Stimulated activated CD4-positive, alpha-beta T cell treated with anti-CD3 and anti-CD28 coated beads, Interleukin-15, amount 100 ng/mL, for 1 hour (primary cell): ENCODE data around the gene TRDN.
"Not testable (repeated sequence)": the region's sequence is repeated elsewhere in the genome, so short reads cannot be mapped to it uniquely, and the experiment has no call there.

ENCODE experiments used
- DNase-seq, 2 donors: peaks; one replicate each; pipeline ENCODE4 v3.0.0-alpha.2; 2020; ENCODE audit warnings: low read depth in 1 of 2, low spot score in 1 of 2

Gene TRDN

GRCh38 chr6:123564361-123564760 lies 72.4 kb downstream of the TRDN start:
- no peak for DNase-seq

GRCh38 chr6:123562677-123563076 lies 74.1 kb downstream of the TRDN start:
- no peak for DNase-seq

DNA sequence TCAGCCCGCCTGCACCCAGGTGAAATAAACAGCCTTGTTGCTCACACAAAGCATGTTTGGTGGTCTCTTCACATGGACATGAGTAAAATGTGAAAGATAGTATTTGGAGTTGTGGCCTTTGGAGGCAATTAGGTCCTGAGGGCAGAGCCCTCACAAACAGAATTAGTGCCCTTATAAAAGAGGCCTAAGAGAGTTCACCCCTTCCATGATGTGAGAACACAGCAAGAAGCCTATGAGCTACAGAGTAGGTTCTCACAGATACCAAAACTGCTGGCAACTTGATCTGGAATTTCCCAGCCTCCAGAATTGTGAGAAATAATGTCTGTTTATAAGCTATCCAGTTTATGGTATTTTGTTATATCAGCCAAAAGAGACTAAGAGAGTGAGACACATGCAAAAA lies 74.5 kb downstream of the TRDN start:
- no peak for DNase-seq

- not testable (repeated sequence) for DNase-seq
Observed at GRCh38 chr6:123559816-123560215, 76.9 kb downstream of the TRDN start.

DNA sequence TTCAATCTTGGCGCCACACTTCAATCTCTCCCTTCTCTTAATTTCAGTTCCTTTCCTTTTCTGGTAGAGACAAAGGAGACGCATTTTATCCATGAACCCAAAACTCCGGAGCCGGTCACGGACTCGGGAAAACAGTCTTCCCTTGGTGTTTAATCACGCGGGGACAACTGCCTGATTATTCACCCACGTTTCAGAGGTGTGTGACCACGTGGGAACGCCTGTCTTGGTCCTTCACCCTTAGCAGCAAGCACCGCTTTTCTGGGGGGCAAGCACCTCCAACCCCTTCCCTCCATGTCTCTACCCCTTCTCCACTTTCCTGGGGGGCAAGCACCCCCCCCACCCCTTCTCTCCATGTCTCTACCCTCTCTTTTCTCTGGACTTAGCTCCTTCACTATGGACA lies 79.3 kb downstream of the TRDN start:
- DNase-seq, result not testable (repeated sequence)

GRCh38 chr6:123551939-123552707 lies 84.6 kb downstream of the TRDN start:
- DNase-seq, result no peak

- no peak for DNase-seq
Observed at GRCh38 chr6:123550052-123550617, 86.6 kb downstream of the TRDN start.

DNA sequence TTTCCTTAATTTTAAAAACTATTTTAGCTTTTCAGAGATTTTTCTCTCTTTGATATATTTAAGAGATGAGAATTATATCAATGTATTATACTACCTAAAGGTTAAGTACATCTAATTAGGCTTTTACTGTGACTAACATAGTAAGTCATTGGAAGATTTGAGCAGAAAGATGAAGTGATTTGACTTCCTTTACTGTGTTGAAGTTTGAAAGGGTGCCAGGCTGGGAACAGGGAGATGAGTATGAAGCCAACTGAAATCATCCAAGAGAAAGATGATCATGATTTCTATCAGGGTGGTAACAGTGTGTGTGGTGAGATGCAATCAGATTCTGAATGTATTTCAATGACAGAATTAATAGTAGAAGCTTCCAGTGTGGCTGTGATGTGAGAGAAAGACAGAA lies 87.3 kb downstream of the TRDN start:
- no peak for DNase-seq

DNA sequence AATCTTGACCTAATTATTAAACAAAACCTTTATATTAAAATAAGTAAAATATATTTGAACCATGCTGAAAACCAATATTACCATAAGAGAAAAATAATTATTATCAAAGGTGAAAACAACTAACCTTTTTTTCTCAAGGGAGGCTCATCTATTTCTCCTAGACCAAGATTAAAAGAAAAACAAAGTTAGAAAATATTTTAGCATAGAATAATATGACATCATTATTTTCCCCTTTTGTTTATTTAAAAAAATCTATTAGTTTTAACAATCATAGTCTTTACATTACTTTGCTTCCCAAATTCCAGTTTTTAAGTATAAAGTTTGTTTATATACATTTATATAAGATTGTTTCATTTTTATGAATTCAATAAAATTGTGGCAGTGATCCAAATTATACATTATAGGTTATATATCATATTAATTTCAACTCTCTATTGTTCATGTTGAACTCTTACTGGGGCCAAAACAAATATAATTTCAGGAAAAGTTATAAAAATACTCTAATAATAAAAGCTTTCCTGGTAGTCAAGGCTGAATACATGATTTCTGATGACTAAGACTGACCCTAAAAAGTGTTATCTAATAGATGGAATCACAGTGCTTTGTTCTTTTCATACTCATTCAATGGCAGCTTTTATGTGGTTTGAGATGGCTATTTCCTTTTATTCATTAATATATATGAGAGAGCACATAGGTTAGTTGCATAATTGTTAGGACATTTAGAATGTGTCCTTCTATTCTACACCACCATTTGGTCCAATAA lies 89.4 kb downstream of the TRDN start:
- DNase-seq, result no peak

- no peak for DNase-seq
Observed at GRCh38 chr6:123546537-123546936, 90.2 kb downstream of the TRDN start.

- DNase-seq, result no peak
Observed at GRCh38 chr6:123541462-123541861, 95.3 kb downstream of the TRDN start.

DNA sequence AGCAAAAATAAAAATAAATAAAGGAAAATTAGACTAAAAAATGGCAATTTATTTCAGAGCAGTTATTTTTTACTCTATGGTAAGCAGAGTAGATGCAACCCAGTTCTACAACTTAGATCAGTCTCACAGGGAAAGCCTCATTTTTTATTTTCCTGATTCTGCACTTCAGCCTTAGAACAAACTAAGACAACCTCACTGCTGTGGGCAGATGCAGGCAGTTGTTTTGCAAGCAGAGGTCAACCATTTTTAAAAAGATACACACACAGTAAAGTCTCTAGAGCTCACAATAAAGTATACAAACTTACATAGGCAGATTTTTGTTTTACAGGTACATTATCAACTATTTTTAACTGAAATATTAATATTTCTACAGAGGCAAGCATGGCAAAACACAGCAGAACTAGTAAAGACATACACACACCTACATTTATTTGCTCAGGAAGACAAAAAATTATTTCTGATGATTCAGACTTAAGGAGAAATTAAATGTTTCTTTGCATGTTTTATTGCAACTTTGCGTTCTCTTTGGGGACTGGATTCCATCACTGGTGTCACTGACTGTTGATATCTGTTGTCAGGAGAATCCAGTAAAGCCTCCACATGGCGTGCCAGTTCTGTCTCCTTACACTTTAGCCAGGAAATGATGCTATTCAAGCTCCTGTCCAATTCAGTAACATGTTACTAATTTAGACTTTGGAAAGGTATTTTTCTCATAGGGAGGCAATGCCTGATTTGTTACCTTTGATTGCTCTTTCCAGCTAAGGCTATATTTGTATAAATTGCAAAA lies 102.7 kb downstream of the TRDN start:
- no peak for DNase-seq

DNA sequence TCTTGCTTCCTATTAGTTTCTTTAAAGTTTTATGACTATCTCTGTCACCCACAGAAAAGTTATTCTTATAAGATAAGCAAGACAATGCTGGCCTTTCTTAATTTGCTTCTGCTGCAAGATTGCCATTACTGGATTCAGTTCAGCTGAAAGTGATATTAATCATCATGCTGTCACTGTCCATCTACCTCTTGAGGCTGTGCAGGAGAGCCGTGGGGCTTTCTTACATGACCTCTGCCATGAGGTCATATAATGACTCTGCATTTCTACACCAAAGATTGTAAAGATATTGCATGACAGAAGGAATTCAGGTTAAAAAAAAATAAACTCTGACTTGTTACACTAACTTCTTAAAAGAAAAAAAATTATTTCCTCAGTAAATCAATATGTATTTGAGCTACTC lies 106.9 kb downstream of the TRDN start:
- DNase-seq, result no peak

- no peak for DNase-seq
Observed at GRCh38 chr6:123529058-123529457, 107.7 kb downstream of the TRDN start.

DNA sequence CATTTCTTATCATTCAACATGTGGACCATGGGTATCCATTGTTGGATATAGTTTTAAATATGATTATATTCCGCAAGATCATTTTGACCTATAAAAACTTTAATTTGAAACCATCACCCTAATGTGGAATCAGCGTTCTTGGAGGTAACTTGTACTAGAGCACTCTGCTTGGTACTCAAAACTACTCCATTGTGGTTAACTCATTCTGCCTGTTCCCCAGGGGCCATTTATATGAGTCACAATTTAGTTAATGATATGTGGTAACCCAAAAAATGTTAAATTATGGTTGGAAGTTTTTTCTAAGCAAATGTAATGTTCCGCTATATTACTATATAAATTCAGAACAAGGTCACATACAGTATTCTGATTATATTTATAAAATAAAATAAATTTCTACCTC lies 109.3 kb downstream of the TRDN start:
- no peak for DNase-seq

DNA sequence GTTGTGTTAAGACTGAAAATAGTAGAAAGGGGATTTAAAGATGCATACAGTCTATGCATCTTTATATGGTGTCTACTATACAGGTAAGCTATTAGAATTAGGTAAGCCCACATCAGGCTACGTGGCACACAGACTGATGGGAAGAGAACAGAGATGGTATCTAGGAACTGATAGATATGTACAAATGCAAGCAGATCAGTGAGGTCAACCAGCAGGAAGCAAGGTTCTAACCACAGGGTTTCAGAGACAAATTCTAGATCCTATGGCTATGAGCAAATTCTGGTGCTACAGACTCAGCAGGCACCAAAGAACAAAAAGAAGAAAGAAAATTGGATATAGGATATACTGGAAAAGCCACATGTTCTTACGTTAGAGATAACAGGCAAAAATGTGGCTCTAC lies 110.6 kb downstream of the TRDN start:
- no peak for DNase-seq

- DNase-seq, result no peak
Observed at GRCh38 chr6:123524781-123525180, 112.0 kb downstream of the TRDN start.

DNA sequence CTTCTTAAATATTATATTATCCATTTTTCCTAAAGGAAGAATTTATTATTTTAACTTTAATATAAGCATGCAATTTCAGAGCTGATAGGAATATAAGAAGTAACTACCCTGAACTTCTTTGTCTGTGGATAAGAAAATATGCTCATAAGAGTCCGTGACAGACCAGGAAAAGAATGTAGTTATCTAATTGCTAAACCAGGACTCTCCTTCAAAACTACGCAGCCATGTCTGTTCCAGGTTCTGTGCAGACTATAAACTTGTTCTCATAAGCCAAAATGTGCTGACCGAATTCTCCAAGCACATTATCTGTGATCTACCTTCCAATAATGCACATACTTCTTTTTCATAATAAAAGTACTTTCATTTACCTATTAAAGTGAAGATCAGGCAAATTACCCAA lies 116.5 kb downstream of the TRDN start:
- no peak for DNase-seq

DNA sequence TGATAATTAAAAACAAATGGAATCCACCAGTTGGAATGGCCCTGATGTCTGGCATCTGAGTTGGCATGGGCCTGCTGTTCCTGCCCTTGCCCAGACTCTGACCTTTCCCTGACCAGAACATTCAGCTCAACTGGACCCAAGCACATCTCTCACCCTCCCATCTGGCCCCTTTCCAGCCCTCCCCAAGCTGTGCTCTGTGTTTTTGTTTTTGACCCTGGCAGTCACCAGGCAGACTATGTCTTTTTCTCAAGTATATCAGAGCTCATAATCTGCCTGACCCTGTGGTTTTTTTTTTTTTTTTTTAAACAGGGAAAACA lies 117.6 kb downstream of the TRDN start:
- no peak for DNase-seq

DNA sequence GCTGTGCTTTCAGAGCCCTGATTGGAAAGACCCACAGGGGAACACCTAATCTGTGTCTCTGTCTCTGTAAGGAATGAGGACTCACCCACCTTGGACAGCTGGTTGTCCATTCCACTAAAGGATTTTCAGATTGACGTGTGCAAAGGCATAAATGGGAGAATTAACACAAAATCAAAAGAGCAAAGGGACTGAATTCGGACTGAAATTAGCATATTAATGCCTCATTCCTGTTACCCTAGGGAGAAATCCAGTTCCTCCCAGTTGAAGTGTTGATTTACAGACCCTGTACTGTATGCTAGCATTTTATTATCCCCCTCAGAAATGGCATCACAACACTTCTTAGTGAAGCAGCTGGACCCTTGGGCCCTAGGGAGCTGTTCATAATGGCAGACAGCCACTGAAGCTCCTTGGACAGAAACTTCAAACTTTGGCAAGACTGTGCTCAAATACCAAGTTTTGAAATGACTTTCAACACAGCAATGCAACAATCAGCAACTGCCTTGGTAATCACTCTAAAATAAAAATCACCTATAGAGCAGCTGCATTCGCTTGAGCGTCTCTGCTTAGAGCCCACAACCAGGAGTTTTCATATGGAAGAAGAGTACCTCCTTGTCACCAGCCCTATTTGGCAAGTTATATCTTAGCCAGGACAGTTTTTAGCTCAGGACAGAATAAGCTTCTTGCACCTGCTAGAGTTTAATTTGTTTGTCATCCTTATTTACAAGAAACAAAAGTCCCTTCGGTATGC lies 118.1 kb downstream of the TRDN start:
- no peak for DNase-seq

DNA sequence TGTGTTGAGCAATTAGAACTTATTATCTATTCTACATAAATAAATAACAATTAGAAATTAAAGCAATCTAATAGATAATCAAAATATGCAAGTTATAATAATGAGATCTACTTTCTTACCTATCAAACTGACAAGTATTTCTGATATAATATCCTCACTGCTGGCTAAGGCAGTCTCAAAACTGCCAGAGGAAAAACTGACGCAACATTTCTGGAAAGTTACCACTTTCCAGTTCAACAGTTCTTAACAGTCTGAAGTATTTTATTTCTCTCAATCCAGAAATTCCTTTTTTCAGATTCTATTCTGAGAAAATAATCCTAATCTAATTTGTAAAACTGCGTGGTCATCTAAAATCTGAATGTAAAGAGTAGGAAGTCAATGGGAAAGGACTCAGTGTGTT lies 121.0 kb downstream of the TRDN start:
- DNase-seq, result no peak
